ENCODE results near the gene EAF2. TPM values are rescaled to one million over a fixed set of nuclear protein-coding genes. Genes with fewer than 3 reads are reported as not detected.

EAF2 gene
- total RNA-seq, 1 donor from 2014 or later = 4.1 TPM

GRCh38 chr3:121800906-121801305, 34.1 kb upstream of the EAF2 start:
- TF ChIP-seq CTCF (IDR thresholded peaks at IDR 0.05; ENCODE audit: borderline replicate concordance) = no peak
- Histone ChIP-seq H3K27me3 (ENCODE audit: low read depth) (no peaks in the 10 kb centered on the region), H3K36me3 (peaks cover 38% of the 10 kb centered on the region), H3K9me3 (replicated peaks) (no peaks in the 10 kb centered on the region), H3K4me3 (no peak overlapping the region), H3K4me1 (no peaks in the 10 kb centered on the region), H3K27ac (replicated peaks) (no peak overlapping the region)
- intact Hi-C loops (cut with micrococcal nuclease) = no loop called here
- no peak for DNase-seq

GRCh38 chr3:121803771-121804320, 31.2 kb upstream of the EAF2 start:
- Histone ChIP-seq H3K9me3 (replicated peaks) (no peaks in the 10 kb centered on the region), H3K36me3 (peaks cover 42% of the 10 kb centered on the region), H3K27ac (replicated peaks) (no peak overlapping the region), H3K4me3 (no peak overlapping the region), H3K4me1 (no peaks in the 10 kb centered on the region), H3K27me3 (ENCODE audit: low read depth) (no peaks in the 10 kb centered on the region)
- DNase-seq = no peak
- intact Hi-C loops (cut with micrococcal nuclease) = no loop called here
- no peak for TF ChIP-seq CTCF (IDR thresholded peaks at IDR 0.05; ENCODE audit: borderline replicate concordance)

GRCh38 chr3:121809249-121809648, 25.8 kb upstream of the EAF2 start:
- Histone ChIP-seq H3K4me1 (no peaks in the 10 kb centered on the region), H3K27ac (replicated peaks) (no peak overlapping the region), H3K9me3 (replicated peaks) (no peaks in the 10 kb centered on the region), H3K27me3 (ENCODE audit: low read depth) (no peaks in the 10 kb centered on the region), H3K4me3 (no peak overlapping the region), H3K36me3 (peaks cover 48% of the 10 kb centered on the region)
- TF ChIP-seq CTCF (IDR thresholded peaks at IDR 0.05; ENCODE audit: borderline replicate concordance) = no peak
- DNase-seq = no peak
- intact Hi-C loops (cut with micrococcal nuclease) = no loop called here

- Histone ChIP-seq H3K27me3 (ENCODE audit: low read depth) (no peaks in the 10 kb centered on the region), H3K36me3 (peaks cover 48% of the 10 kb centered on the region), H3K9me3 (replicated peaks) (peaks cover 5% of the 10 kb centered on the region), H3K27ac (replicated peaks) (no peak overlapping the region), H3K4me3 (no peak overlapping the region), H3K4me1 (peaks cover 11% of the 10 kb centered on the region)
- no peak for DNase-seq
- TF ChIP-seq CTCF (IDR thresholded peaks at IDR 0.05; ENCODE audit: borderline replicate concordance) = no peak
- intact Hi-C loops (cut with micrococcal nuclease) = no loop called here
Measured at GRCh38 chr3:121817753-121818152, 17.3 kb upstream of the EAF2 start.

- H3K36me3 ChIP-seq = peaks cover 56% of the 10 kb centered on the region
- intact Hi-C loops (cut with micrococcal nuclease) = no loop called here
Measured at GRCh38 chr3:121818578-121818977, 16.4 kb upstream of the EAF2 start.

More at GRCh38 chr3:121818578-121818977, 16.4 kb upstream of the EAF2 start:
- H3K27me3 ChIP-seq (ENCODE audit: low read depth) = no peaks in the 10 kb centered on the region
- no peak for DNase-seq
- no peak overlapping the region for H3K27ac ChIP-seq (replicated peaks)
- TF ChIP-seq CTCF (IDR thresholded peaks at IDR 0.05; ENCODE audit: borderline replicate concordance) = no peak
- H3K9me3 ChIP-seq (replicated peaks) = peaks cover 13% of the 10 kb centered on the region
- H3K4me1 ChIP-seq = peaks cover 11% of the 10 kb centered on the region
- no peak overlapping the region for H3K4me3 ChIP-seq
